HEK293T (cell line): ENCODE data around the gene CUL9.

Source experiments
- BHLHE40 ChIP-seq: fragments of 450-650 bp; IDR thresholded peaks from 2 replicates; pipeline ENCODE4 v1.6.1; 2016; ENCODE audit warnings: mild to moderate bottlenecking, moderate library complexity, borderline replicate concordance
- CTBP1 ChIP-seq: fragments of 450-650 bp; IDR thresholded peaks from 2 replicates; pipeline ENCODE4 v1.6.1; 2016; ENCODE audit warnings: borderline replicate concordance
- FOXA1 ChIP-seq: fragments of 450-650 bp; IDR thresholded peaks from 2 replicates; pipeline ENCODE4 v1.6.1; 2016; ENCODE audit warnings: mild to moderate bottlenecking
- FOXK2 ChIP-seq: fragments of 450-650 bp; IDR thresholded peaks from 2 replicates; pipeline ENCODE4 v1.6.1; 2016; ENCODE audit warnings: mild to moderate bottlenecking
- HDGF ChIP-seq: fragments of 450-650 bp; IDR thresholded peaks from 2 replicates; pipeline ENCODE4 v1.6.1; 2017; ENCODE audit warnings: antibody characterized with exemption, borderline replicate concordance
- LEF1 ChIP-seq: fragments of 450-650 bp; IDR thresholded peaks from 2 replicates; pipeline ENCODE4 v1.6.1; 2017; ENCODE audit warnings: mild to moderate bottlenecking, borderline replicate concordance
- SP1 ChIP-seq: fragments of 450-650 bp; IDR thresholded peaks from 2 replicates; pipeline ENCODE4 v1.6.1; 2017
- TARDBP ChIP-seq: fragments of 450-650 bp; IDR thresholded peaks from 2 replicates; pipeline ENCODE4 v1.6.1; 2016
- ZNF384 ChIP-seq: fragments of 450-650 bp; IDR thresholded peaks from 2 replicates; pipeline ENCODE4 v1.6.1; 2016
- TF ChIP-seq, protein P1 (sequence below): fragments of 450-650 bp; IDR thresholded peaks from 2 replicates; pipeline ENCODE4 v1.6.1; 2016

DNA sequence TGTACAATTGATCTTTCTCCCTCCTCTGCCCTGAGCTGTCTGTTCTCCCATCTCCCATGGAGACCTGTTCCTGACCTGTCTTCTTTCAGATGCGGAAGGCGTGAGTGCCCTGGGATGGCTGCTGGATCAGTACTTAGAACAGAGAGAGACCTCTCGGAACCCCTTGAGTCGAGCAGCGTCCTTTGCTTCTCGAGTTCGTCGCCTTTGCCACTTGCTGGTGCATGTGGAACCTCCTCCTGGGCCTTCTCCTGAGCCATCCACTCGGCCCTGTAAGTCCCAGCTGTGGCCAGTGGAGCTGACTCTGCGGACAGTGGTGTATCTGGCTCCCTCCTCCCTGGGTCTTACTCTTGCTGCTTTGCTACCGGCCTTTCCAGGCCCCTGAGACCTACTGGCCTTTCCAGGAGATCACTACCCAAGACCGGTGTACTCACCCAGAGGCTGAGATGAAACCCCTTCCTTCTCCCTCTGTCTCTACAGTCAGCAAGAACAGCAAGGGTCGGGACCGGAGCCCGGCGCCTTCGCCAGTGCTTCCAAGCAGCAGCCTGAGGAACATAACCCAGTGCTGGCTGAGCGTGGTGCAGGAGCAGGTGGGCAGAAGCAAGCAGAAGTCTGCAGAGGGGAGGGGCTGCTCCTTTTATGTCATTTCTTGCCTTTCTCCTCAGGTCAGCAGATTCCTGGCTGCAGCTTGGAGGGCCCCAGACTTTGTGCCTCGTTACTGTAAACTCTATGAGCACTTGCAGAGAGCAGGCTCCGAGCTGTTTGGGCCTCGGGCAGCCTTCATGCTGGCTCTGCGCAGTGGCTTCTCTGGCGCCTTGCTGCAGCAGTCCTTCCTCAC lies 22.5 kb downstream of the CUL9 start:
- TF ChIP-seq SP1 (no peak), TARDBP (no peak), FOXA1 (no peak), BHLHE40 (no peak), FOXK2 (no peak), CTBP1 (no peak), ZNF384 (no peak), HDGF (no peak), LEF1 (no peak)
- TF ChIP-seq, protein P1, sequence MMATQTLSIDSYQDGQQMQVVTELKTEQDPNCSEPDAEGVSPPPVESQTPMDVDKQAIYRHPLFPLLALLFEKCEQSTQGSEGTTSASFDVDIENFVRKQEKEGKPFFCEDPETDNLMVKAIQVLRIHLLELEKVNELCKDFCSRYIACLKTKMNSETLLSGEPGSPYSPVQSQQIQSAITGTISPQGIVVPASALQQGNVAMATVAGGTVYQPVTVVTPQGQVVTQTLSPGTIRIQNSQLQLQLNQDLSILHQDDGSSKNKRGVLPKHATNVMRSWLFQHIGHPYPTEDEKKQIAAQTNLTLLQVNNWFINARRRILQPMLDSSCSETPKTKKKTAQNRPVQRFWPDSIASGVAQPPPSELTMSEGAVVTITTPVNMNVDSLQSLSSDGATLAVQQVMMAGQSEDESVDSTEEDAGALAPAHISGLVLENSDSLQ, result no peak
